MCF 10A (cell line): ENCODE data around the gene DOC2A. TPM values are rescaled to one million over a fixed set of nuclear protein-coding genes. Genes with fewer than 3 reads are reported as not detected.

Source experiments
- BruUV-seq: library from RNA; stranded (reverse); fragments of 400-500 nt; replicated peaks from 2 replicates; lab custom pipeline; 2021; lab: Mats Ljungman, UMichigan
- CTCF ChIA-PET: fragments of 300-600 bp; sonication (Branson Sonifier 250); formaldehyde crosslinking; extraction: SDS; loops from one replicate; lab custom pipeline; 2021; ENCODE audit warnings: antibody characterized with exemption, inconsistent platforms; lab: Yijun Ruan, JAX
- POLR2A ChIA-PET: fragments of 300-600, 350-650 bp; sonication (Branson Sonifier 250); formaldehyde crosslinking; extraction: SDS; loops from one replicate; lab custom pipeline; 2020; ENCODE audit warnings: antibody characterized with exemption, inconsistent platforms; lab: Yijun Ruan, JAX
- DNase-seq: peaks from one replicate; pipeline ENCODE4 v3.0.0-alpha.2; 2018; ENCODE audit not compliant: unreplicated experiment
- H3K27ac Mint-ChIP-seq: one replicate; pipeline ENCODE4 v1.8.0; 2022; ENCODE audit warnings: mild to moderate bottlenecking, low read depth, mixed read lengths; ENCODE audit not compliant: unreplicated experiment
- H3K27me3 Mint-ChIP-seq: one replicate; pipeline ENCODE4 v1.8.0; 2022; ENCODE audit warnings: mixed read lengths; ENCODE audit not compliant: insufficient read depth, unreplicated experiment
- H3K36me3 Mint-ChIP-seq: one replicate; pipeline ENCODE4 v1.8.0; 2022; ENCODE audit warnings: mild to moderate bottlenecking, moderate library complexity, mixed read lengths; ENCODE audit not compliant: insufficient read depth, unreplicated experiment
- H3K4me1 Mint-ChIP-seq: one replicate; pipeline ENCODE4 v1.8.0; 2022; ENCODE audit warnings: mixed read lengths; ENCODE audit not compliant: insufficient read depth, unreplicated experiment
- H3K4me3 Mint-ChIP-seq: one replicate; pipeline ENCODE4 v1.8.0; 2022; ENCODE audit warnings: mild to moderate bottlenecking, moderate library complexity, mixed read lengths; ENCODE audit not compliant: unreplicated experiment
- H3K9me3 Mint-ChIP-seq: one replicate; pipeline ENCODE4 v1.8.0; 2022; ENCODE audit warnings: mixed read lengths; ENCODE audit not compliant: unreplicated experiment
- CTCF ChIP-seq: fragments of 200-600 bp; IDR thresholded peaks from one replicate; pipeline ENCODE4 v1.8.0; 2022; ENCODE audit warnings: antibody characterized with exemption, mild to moderate bottlenecking; ENCODE audit not compliant: unreplicated experiment
- intact Hi-C: fragments of 100-400 bp; cut with micrococcal nuclease; formaldehyde crosslinking; loops from 2 replicates; pipeline ENCODE4 v1.14.1; 2022
- total RNA-seq: library from RNA; stranded (reverse); gene quantifications from 2 replicates; pipeline ENCODE4 v1.2.3, GENCODE V29; 2022

Gene DOC2A
- total RNA-seq, 1 experiment from 2014 or later = 1.2 TPM

DNA sequence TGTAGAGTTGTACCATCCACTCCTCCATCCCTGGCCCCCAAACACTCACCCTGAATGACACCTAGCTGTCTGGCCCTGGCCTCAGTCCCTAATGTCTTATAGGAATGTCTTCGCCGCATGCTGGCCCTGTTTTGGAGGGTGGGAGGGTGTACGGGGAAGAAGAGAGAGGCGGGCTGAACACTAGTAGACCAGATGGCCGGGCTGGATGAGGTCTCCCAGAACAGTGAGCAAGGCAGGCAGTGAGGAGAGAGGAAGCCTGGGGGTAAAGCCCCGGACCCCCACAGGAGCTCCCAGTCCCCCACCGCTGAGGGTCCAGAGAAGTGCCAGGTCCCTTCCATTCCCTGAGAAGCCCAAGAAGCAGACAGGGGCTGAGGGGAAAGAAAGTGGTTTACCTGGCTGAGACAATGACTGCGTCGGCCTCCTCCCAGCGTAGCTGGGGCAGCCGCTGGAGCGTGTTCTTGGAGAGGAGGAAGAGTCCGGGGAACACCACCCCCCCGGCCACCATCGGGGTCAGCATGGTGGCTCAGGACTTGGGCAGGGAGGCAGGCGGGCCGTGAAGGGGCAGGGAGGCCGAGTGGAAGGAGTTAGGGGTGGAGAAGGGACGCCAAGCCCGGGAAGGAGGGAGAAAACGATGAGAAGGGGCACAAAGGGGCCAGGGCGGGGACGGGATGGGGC is 19.3 kb upstream of the DOC2A start:
- Mint-ChIP-seq H3K27ac (no peak overlapping the region), H3K27me3 (peaks cover 53% of the 10 kb centered on the region), H3K36me3 (no peaks in the 10 kb centered on the region), H3K4me3 (no peak overlapping the region), H3K9me3 (no peaks in the 10 kb centered on the region), H3K4me1 (no peaks in the 10 kb centered on the region)
- no TSS peak for BruUV-seq
- DNase-seq = no peak
- intact Hi-C loops = no loop called here
- no peak for TF ChIP-seq CTCF
- POLR2A ChIA-PET = no interaction called here
- CTCF ChIA-PET = interaction anchor here (0.7 to 2.8 kb wide), 2 partner anchors 8 to 353 kb away, joined by 3 to 32 read pairs; partner anchors contain the start of gene C16orf92

GRCh38 chr16:30028438-30029076 is 17.7 kb upstream of the DOC2A start:
- CTCF ChIA-PET = no interaction called here
- Mint-ChIP-seq H3K27ac (no peak overlapping the region), H3K9me3 (no peaks in the 10 kb centered on the region), H3K4me3 (no peak overlapping the region), H3K36me3 (no peaks in the 10 kb centered on the region), H3K4me1 (no peaks in the 10 kb centered on the region), H3K27me3 (peaks cover 53% of the 10 kb centered on the region)
- TF ChIP-seq CTCF = no peak
- peak; percentile 27 for DNase-seq
- intact Hi-C loops = no loop called here
- BruUV-seq = no TSS peak
- POLR2A ChIA-PET = no interaction called here

- no peaks in the 10 kb centered on the region for H3K36me3 Mint-ChIP-seq
- H3K27ac Mint-ChIP-seq = no peak overlapping the region
- BruUV-seq = no TSS peak
- H3K27me3 Mint-ChIP-seq = peaks cover 53% of the 10 kb centered on the region
- no peak for DNase-seq
- ChIA-PET POLR2A (no interaction called here), CTCF (no interaction called here)
- H3K4me1 Mint-ChIP-seq = no peaks in the 10 kb centered on the region
- no peaks in the 10 kb centered on the region for H3K9me3 Mint-ChIP-seq
- no peak for TF ChIP-seq CTCF
- H3K4me3 Mint-ChIP-seq = no peak overlapping the region
- intact Hi-C loops = no loop called here
Measured at GRCh38 chr16:30027588-30028437, 17.0 kb upstream of the DOC2A start.

- CTCF ChIA-PET = no interaction called here
- Mint-ChIP-seq H3K4me1 (no peaks in the 10 kb centered on the region), H3K27me3 (peaks cover 53% of the 10 kb centered on the region), H3K4me3 (no peak overlapping the region), H3K27ac (no peak overlapping the region), H3K36me3 (no peaks in the 10 kb centered on the region), H3K9me3 (no peaks in the 10 kb centered on the region)
- BruUV-seq = no TSS peak
- no peak for TF ChIP-seq CTCF
- no peak for DNase-seq
- POLR2A ChIA-PET = no interaction called here
- intact Hi-C loops = no loop called here
Measured at GRCh38 chr16:30026449-30026848, 15.6 kb upstream of the DOC2A start.
